ENCODE data around the gene CRAT. TPM values are rescaled to one million over a fixed set of nuclear protein-coding genes. Genes with fewer than 3 reads are reported as not detected.

The CRAT gene
- total RNA-seq, 1 experiment from 2014 or later, result 16.1 TPM

DNA sequence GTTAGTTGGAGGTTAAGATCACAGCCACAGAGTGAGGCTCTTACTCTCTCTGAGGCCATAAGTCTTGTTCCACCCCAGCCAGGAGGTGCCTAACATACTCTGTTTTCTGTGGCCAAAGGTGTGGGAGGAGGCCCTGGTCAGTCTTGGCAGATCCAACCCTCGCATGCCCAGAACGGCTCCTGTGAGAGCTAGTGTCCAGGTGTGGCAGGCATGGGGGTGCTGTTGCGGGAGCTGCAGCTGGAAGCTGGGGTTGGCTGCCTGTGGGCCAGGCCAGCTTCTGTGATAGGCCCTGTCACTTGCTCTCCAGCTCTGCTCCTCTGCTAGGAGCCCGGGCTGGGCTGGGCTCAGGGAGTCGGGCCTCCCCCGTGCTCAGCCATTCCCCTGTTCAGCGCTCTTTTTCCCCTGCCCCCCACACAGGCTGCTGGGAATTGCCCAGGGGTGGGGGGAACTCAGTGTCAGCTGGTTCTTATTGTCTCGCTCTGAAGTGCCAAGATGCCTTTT, 35.9 kb upstream of the CRAT start:
- POLR2A ChIA-PET (ENCODE audit: unreplicated experiment), result interaction anchor here (0.6 kb wide), 1 partner anchor 795 kb away, joined by 3 read pairs; no protein-coding TSS in a partner anchor
- CTCF ChIA-PET, result no interaction called here

DNA sequence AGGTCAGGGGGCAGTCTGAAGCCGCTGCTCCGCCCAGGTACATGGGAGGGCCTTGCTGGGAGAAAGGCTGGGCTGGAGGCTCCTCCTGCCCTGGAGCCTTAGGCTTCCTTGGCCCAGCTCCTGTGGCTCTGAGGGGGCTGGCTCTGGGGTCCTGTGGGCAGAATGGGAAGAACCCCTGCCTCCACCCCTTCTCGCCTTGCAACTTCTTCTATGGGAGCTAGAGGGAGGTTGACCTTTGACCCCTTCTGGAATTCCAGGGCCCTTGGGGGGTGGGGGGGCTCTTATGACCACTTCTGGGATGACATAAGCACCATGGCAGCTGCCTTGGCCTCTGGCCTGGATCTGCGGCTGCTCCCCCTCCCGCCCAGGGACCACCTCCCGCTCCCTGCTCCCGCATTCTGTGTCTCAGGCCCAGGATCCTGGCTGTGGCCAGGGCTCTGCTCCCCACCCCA, 35.3 kb upstream of the CRAT start:
- BruUV-seq (replicated peaks), result no TSS peak
- H3K4me1 ChIP-seq (ENCODE audit: insufficient read depth, low read length), result peaks cover 8% of the 10 kb centered on the region
- H3K4me3 ChIP-seq (ENCODE audit: low read length), result no peak overlapping the region
- intact Hi-C loops (cut with micrococcal nuclease), result loop anchor here (10.0 kb wide), 1 partner anchor 339 kb away; no protein-coding TSS in a partner anchor
- DNase-seq (no peak), ATAC-seq (no peak)
- no peaks in the 10 kb centered on the region for H3K9me3 ChIP-seq (ENCODE audit: low read length)
- H2AFZ ChIP-seq (ENCODE audit: low read length), result no peak overlapping the region
- no peaks in the 10 kb centered on the region for H3F3A ChIP-seq (ENCODE audit: low read length, unreplicated experiment)
- no peaks in the 10 kb centered on the region for H4K20me1 ChIP-seq (ENCODE audit: low read length)
- ChIA-PET POLR2A (ENCODE audit: unreplicated experiment) (no interaction called here), CTCF (no interaction called here)
- no peaks in the 10 kb centered on the region for H3K27me3 ChIP-seq (ENCODE audit: low read length)
- H3K79me2 ChIP-seq (ENCODE audit: low read length), result peaks cover 12% of the 10 kb centered on the region
- no peak overlapping the region for H3K27ac ChIP-seq (ENCODE audit: low read length)
- no peak overlapping the region for H3K9ac ChIP-seq (ENCODE audit: low read length)
- peaks cover 12% of the 10 kb centered on the region; the same call in 1 of the 2 replicates for H3K36me3 ChIP-seq (ENCODE audit: low read depth, low read length)
- no peak overlapping the region for H3K4me2 ChIP-seq (ENCODE audit: low read length)
- no peak for TF ChIP-seq EZH2 (IDR thresholded peaks at IDR 0.05; ENCODE audit: low read length, unreplicated experiment)
- no peak for TF ChIP-seq EZH2phosphoT487 (IDR thresholded peaks at IDR 0.05; ENCODE audit: borderline replicate concordance, low read length)
- TF ChIP-seq, protein P1, sequence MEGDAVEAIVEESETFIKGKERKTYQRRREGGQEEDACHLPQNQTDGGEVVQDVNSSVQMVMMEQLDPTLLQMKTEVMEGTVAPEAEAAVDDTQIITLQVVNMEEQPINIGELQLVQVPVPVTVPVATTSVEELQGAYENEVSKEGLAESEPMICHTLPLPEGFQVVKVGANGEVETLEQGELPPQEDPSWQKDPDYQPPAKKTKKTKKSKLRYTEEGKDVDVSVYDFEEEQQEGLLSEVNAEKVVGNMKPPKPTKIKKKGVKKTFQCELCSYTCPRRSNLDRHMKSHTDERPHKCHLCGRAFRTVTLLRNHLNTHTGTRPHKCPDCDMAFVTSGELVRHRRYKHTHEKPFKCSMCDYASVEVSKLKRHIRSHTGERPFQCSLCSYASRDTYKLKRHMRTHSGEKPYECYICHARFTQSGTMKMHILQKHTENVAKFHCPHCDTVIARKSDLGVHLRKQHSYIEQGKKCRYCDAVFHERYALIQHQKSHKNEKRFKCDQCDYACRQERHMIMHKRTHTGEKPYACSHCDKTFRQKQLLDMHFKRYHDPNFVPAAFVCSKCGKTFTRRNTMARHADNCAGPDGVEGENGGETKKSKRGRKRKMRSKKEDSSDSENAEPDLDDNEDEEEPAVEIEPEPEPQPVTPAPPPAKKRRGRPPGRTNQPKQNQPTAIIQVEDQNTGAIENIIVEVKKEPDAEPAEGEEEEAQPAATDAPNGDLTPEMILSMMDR (conservative IDR thresholded peaks at IDR 0.05; ENCODE audit: low read depth, low read length), result no peak
- H3K9me2 ChIP-seq (replicated peaks; ENCODE audit: low read length), result no peaks in the 10 kb centered on the region

More for the DNA sequence above, 35.9 kb upstream of the CRAT start:
- H2AFZ ChIP-seq (ENCODE audit: low read length), result no peak overlapping the region
- no peaks in the 10 kb centered on the region for H3K9me2 ChIP-seq (replicated peaks; ENCODE audit: low read length)
- intact Hi-C loops (cut with micrococcal nuclease), result loop anchor here (10.0 kb wide), 1 partner anchor 338 kb away; no protein-coding TSS in a partner anchor
- H3F3A ChIP-seq (ENCODE audit: low read length, unreplicated experiment), result no peaks in the 10 kb centered on the region
- no TSS peak for BruUV-seq (replicated peaks)
- no peaks in the 10 kb centered on the region for H3K9me3 ChIP-seq (ENCODE audit: low read length)
- peaks cover 2% of the 10 kb centered on the region for H3K4me1 ChIP-seq (ENCODE audit: insufficient read depth, low read length)
- H3K79me2 ChIP-seq (ENCODE audit: low read length), result peaks cover 6% of the 10 kb centered on the region
- no peaks in the 10 kb centered on the region for H3K27me3 ChIP-seq (ENCODE audit: low read length)
- ATAC-seq (no peak), DNase-seq (no peak)
- peaks cover 12% of the 10 kb centered on the region; the same call in 1 of the 2 replicates for H3K36me3 ChIP-seq (ENCODE audit: low read depth, low read length)
- no peak overlapping the region for H3K4me2 ChIP-seq (ENCODE audit: low read length)
- H4K20me1 ChIP-seq (ENCODE audit: low read length), result no peaks in the 10 kb centered on the region
- H3K4me3 ChIP-seq (ENCODE audit: low read length), result no peak overlapping the region
- H3K27ac ChIP-seq (ENCODE audit: low read length), result no peak overlapping the region
- TF ChIP-seq, protein P1 (conservative IDR thresholded peaks at IDR 0.05; ENCODE audit: low read depth, low read length), result no peak
- TF ChIP-seq EZH2phosphoT487 (IDR thresholded peaks at IDR 0.05; ENCODE audit: borderline replicate concordance, low read length) (no peak), EZH2 (IDR thresholded peaks at IDR 0.05; ENCODE audit: low read length, unreplicated experiment) (no peak)
- no peak overlapping the region for H3K9ac ChIP-seq (ENCODE audit: low read length)

DNA sequence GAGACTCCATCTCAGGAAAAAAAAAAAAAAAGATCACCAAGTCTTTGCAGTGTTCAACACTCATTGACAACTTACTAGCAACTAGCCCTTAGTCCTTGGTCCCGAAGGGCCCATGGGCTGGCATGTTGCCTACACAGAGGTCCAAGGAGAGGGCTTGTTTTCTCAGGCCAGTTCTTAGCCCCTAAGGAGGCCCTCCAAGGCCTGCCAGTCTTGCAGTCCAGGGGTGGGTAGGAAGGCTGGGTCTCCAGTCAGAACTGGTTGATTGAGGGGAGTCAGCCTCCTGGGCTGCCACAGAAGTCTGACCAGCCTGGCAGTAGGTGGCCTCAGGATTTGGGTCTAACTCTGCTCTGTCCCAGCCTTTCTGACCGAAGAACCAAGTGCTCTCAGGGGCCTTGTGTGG, 34.7 kb upstream of the CRAT start:
- no peaks in the 10 kb centered on the region for H3K27me3 ChIP-seq (ENCODE audit: low read length)
- no peaks in the 10 kb centered on the region for H3F3A ChIP-seq (ENCODE audit: low read length, unreplicated experiment)
- H3K9ac ChIP-seq (ENCODE audit: low read length), result no peak overlapping the region
- H3K9me3 ChIP-seq (ENCODE audit: low read length), result no peaks in the 10 kb centered on the region
- H3K79me2 ChIP-seq (ENCODE audit: low read length), result peaks cover 14% of the 10 kb centered on the region
- H4K20me1 ChIP-seq (ENCODE audit: low read length), result no peaks in the 10 kb centered on the region
- no TSS peak for BruUV-seq (replicated peaks)
- H3K4me3 ChIP-seq (ENCODE audit: low read length), result no peak overlapping the region
- TF ChIP-seq, protein P1 (conservative IDR thresholded peaks at IDR 0.05; ENCODE audit: low read depth, low read length), result no peak
- TF ChIP-seq EZH2 (IDR thresholded peaks at IDR 0.05; ENCODE audit: low read length, unreplicated experiment) (no peak), EZH2phosphoT487 (IDR thresholded peaks at IDR 0.05; ENCODE audit: borderline replicate concordance, low read length) (no peak)
- H3K4me1 ChIP-seq (ENCODE audit: insufficient read depth, low read length), result peaks cover 14% of the 10 kb centered on the region
- H3K36me3 ChIP-seq (ENCODE audit: low read depth, low read length), result peaks cover 12% of the 10 kb centered on the region; the same call in 1 of the 2 replicates
- H3K27ac ChIP-seq (ENCODE audit: low read length), result no peak overlapping the region
- POLR2A ChIA-PET (ENCODE audit: unreplicated experiment), result no interaction called here
- no peaks in the 10 kb centered on the region for H3K9me2 ChIP-seq (replicated peaks; ENCODE audit: low read length)
- intact Hi-C loops (cut with micrococcal nuclease), result loop anchor here (10.0 kb wide), 1 partner anchor 339 kb away; no protein-coding TSS in a partner anchor
- H3K4me2 ChIP-seq (ENCODE audit: low read length), result no peak overlapping the region
- no peak for ATAC-seq
- no peak for DNase-seq
- no peak overlapping the region for H2AFZ ChIP-seq (ENCODE audit: low read length)
- CTCF ChIA-PET, result no interaction called here
